Ovary (tissue), 9 donors: ENCODE measurements around the gene GSX2. TPM values are rescaled to one million over a fixed set of nuclear protein-coding genes. Genes with fewer than 3 reads are reported as not detected.
"Not testable (repeated sequence)": the region's sequence is repeated elsewhere in the genome, so short reads cannot be mapped to it uniquely, and the experiment has no call there.

Source experiments
- DNase-seq, 5 donors: peaks; one replicate each; pipeline ENCODE4 v3.0.0-alpha.2; 2019 to 2020
- H3K27ac ChIP-seq, 2 donors: fragments of 200-600 bp; one replicate each; pipeline versions ENCODE4 v1.5.1 to v1.8.0; 2019 to 2022
- H3K27me3 ChIP-seq: fragments of 200-600 bp; one replicate; pipeline ENCODE4 v1.8.0; 2022
- H3K36me3 ChIP-seq: fragments of 200-600 bp; sonication (generic); one replicate; pipeline ENCODE4 v1.5.1; 2019
- H3K4me1 ChIP-seq: one replicate; pipeline ENCODE4 v1.8.1; 2013; ENCODE audit warnings: mild to moderate bottlenecking, moderate library complexity; ENCODE audit not compliant: insufficient read depth
- H3K4me3 ChIP-seq: fragments of 200-600 bp; sonication (generic); one replicate; pipeline ENCODE4 v1.5.1; 2017
- H3K9me3 ChIP-seq, 2 donors: fragments of 200-600 bp in 1 of 2; sonication (generic) in 1 of 2; one replicate each; pipeline versions ENCODE4 v1.5.1 to v1.8.1; 2013 to 2019; ENCODE audit warnings: mild to moderate bottlenecking in 1 of 2, moderate library complexity in 1 of 2
- EP300 ChIP-seq: sonication (generic); formaldehyde crosslinking; IDR thresholded peaks from one replicate; pipeline ENCODE4 v1.6.1; 2017; ENCODE audit warnings: antibody characterized with exemption
- POLR2A ChIP-seq: fragments of 450-650 bp; IDR thresholded peaks from one replicate; pipeline ENCODE4 v1.6.1; 2017; ENCODE audit warnings: antibody characterized with exemption, mild to moderate bottlenecking, moderate library complexity
- WGBS, 3 donors: extraction: QIAGEN DNeasy Blood & Tissue Kit in 1 of 3; methylation state at CpG; one replicate each; pipeline versions ENCODE4 v1.1.5 to v1.1.7; 2013 to 2017; 5-methylcytosine and 5-hydroxymethylcytosine counted together
- intact Hi-C, 4 donors: fragments of 100-400 bp; cut with DNase I; formaldehyde crosslinking; loops; one replicate each; pipeline versions ENCODE4 v1.11.0 to v1.15.1; 2022 to 2023
- polyA plus RNA-seq, 2 donors: library from polyadenylated mRNA; stranded (reverse); fragments of 200-250 nt in 1 of 2; fragments of 350-450 nt in 1 of 2; fragmentation: Illumina TruSeq in 1 of 2; extraction: RNeasy Lipid Tissue Mini Kit (QIAGEN cat#74804) in 1 of 2; gene quantifications; one replicate each; pipeline ENCODE4 v1.2.3, GENCODE V29; 2013 to 2014
- total RNA-seq, 7 donors: library from RNA; depleted of rRNA in 2 of 7; stranded (reverse); fragments of >200 nt in 2 of 7; fragmentation: NEBNext Ultra II Directional in 3 of 7; extraction: Animal tissue kit (Norgen Biotek cat#: 25700) in 3 of 7; gene quantifications; one replicate each; pipeline versions ENCODE4 v1.1.0 to v1.2.4, GENCODE V29; 2016 to 2023
- TF ChIP-seq, protein P1 (sequence below), 3 donors: fragments of 450-650 bp in 2 of 3; fragments of 200-600 bp in 1 of 3; IDR thresholded peaks; one replicate each; pipeline versions ENCODE4 v1.5.1 to v1.8.0; 2016 to 2022; ENCODE audit warnings: antibody characterized with exemption in 3 of 3, mild to moderate bottlenecking in 1 of 3
- donor health status: DM: no; HTN: no; CAD: no; lungs with moderate emphysema.
- donor health status: DM: no; HTN: no; CAD: no.
- donor health status: Bipolar disorder and iron deficiency.
- donor health status: DM: yes; HTN: yes; CAD: no.
- donor health status: DM: no; HTN: no; CAD: no.
- donor health status: DM: yes; HTN: yes; CAD: no.

GSX2 gene
- total and polyA plus RNA-seq, 9 donors = not detected

DNA sequence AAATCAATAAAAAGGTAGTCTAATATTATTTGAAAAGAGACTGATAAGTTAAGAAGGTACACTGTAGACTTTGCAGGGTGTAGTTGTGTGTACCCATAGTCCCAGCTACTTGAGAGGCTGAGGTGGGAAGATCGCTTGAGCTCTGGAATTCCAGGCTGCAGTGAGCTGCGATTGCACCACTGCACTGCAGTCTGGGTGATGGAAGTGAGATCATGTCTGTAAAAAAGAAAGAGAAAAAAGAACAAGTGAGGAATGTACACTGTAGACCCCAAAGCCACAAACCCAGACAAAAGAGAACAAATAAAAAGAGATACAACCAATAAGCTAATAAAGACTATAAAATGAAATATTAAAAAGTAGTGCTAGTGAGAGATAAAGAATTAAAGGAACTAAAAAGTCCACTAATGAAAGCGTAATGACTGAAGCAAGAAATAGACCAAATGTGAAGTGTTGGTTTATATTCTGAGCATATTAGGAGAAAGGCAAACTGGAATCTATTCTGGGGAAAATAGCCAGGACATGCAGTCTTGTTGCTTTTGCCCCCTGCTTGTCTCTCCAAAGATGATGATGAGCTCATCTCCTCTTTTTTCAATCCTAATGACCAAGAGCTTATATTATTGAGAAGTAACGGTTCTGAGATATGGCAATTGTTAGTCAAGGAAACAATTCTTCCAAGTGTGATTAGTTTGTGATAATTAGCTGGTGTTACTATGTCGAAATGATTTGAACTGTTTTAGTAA is 19.1 kb downstream of the GSX2 start:
- H3K9me3 ChIP-seq = no peaks in the 10 kb centered on the region
- TF ChIP-seq POLR2A (no peak), EP300 (no peak)
- TF ChIP-seq, protein P1, sequence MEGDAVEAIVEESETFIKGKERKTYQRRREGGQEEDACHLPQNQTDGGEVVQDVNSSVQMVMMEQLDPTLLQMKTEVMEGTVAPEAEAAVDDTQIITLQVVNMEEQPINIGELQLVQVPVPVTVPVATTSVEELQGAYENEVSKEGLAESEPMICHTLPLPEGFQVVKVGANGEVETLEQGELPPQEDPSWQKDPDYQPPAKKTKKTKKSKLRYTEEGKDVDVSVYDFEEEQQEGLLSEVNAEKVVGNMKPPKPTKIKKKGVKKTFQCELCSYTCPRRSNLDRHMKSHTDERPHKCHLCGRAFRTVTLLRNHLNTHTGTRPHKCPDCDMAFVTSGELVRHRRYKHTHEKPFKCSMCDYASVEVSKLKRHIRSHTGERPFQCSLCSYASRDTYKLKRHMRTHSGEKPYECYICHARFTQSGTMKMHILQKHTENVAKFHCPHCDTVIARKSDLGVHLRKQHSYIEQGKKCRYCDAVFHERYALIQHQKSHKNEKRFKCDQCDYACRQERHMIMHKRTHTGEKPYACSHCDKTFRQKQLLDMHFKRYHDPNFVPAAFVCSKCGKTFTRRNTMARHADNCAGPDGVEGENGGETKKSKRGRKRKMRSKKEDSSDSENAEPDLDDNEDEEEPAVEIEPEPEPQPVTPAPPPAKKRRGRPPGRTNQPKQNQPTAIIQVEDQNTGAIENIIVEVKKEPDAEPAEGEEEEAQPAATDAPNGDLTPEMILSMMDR (IDR thresholded peaks at IDR 0.05) = no peak
- H3K27me3 ChIP-seq = no peaks in the 10 kb centered on the region
- H3K4me3 ChIP-seq = no peak overlapping the region
- no peaks in the 10 kb centered on the region for H3K4me1 ChIP-seq
- DNase-seq = no peak
- H3K27ac ChIP-seq = no peak overlapping the region
- intact Hi-C loops = no loop called here
- H3K36me3 ChIP-seq = no peaks in the 10 kb centered on the region
- 48 to 63% (median 54%) methylated on average over 5 of the region's 5 CpGs for WGBS, 3 donors

DNA sequence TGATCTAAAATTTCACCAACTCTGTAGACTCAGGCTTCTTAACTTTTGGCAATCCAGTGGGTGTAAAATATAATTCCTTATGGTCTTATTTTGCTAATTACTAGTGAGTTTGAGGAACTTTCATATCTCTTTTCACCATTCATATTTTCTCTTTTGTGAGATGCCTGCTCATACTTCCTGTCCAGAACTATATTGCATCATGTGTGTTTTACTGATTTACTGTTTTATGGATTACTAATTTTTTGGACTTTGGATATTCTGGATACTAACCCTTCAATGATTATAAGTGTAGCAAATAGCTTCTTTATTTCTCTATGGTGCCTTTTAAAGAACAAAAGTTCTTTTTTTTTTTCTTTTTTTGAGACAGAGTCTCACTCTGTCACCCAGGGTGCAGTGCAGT is 20.6 kb downstream of the GSX2 start:
- H3K4me1 ChIP-seq = no peaks in the 10 kb centered on the region
- no peak overlapping the region for H3K4me3 ChIP-seq
- no peak for TF ChIP-seq POLR2A
- TF ChIP-seq, protein P1 (IDR thresholded peaks at IDR 0.05) = no peak
- no peak for TF ChIP-seq EP300
- no peaks in the 10 kb centered on the region for H3K27me3 ChIP-seq
- no peaks in the 10 kb centered on the region for H3K36me3 ChIP-seq
- H3K27ac ChIP-seq = no peak overlapping the region
- intact Hi-C loops = no loop called here
- H3K9me3 ChIP-seq = no peaks in the 10 kb centered on the region
- no peak for DNase-seq

DNA sequence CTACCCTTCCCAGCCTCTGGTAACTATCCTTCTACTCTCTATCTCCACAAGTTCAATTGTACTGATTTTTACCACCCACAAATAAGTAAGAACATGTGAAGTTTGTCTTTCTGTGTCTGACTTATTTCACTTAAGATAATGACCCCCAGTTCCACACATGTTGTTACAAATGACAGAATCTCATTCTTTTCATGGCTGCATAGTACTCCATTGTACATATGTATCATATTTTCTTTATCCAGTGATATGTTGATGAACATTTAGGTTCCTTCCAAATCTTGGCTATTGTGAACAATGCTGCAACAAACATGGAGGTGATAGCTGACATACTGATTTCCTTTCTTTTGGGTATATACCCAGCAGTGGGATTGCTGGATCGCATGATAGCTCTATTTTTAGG is 27.7 kb downstream of the GSX2 start:
- no peak for DNase-seq
- Histone ChIP-seq H3K27me3 (no peaks in the 10 kb centered on the region), H3K4me3 (no peak overlapping the region), H3K27ac (no peak overlapping the region), H3K4me1 (no peaks in the 10 kb centered on the region), H3K9me3 (no peaks in the 10 kb centered on the region), H3K36me3 (no peaks in the 10 kb centered on the region)
- intact Hi-C loops = no loop called here
- 95 to 100% (median 97%) methylated on average over 1 of the region's 1 CpG for WGBS, 3 donors
- TF ChIP-seq EP300 = no peak
- TF ChIP-seq POLR2A = no peak

DNA sequence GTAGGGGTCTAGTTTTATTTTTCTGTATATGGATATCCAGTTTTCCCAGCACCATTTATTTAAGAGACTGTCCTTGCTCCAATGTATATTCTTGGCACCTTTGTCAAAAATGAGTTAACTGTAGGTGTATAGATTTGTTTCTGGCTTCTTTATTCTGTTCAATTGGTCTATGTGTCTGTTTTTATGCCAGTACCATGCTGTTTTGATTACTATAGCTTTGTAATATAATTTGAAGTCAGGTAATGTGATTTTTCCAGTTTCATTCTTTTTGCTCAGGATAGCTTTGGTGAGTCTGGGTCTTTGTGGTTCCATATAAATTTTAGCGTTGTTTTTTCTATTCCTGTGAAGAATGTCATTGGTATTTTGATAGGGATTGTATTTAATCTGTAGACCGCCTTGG is 28.7 kb downstream of the GSX2 start:
- H3K9me3 ChIP-seq, H3K4me3 ChIP-seq, H3K27me3 ChIP-seq, DNase-seq, H3K27ac ChIP-seq, H3K4me1 ChIP-seq, H3K36me3 ChIP-seq, intact Hi-C loops: not testable (repeated sequence)
- 97 to 99% (median 98%) methylated on average over 2 of the region's 2 CpGs for WGBS, 3 donors

DNA sequence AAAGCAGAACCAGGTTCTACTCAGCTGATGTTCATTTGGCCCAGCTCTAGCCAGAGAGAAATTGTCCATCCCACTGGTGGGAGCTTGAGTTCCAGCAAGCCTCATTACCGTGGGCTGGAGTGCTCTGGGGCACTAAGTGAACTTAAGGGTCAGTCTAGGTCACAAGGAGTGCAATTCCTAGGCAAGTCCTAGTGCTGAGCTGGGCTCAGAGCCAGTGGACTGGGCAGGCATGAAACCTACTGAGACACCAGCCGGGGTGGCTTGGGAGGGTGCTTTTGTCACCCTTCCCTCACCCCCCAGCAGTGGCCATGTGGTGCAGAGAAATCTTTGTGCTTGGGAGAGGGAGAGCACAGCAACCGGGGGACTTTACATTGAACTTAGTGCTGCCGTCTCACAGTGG is 39.4 kb downstream of the GSX2 start:
- no peak for TF ChIP-seq EP300
- TF ChIP-seq, protein P1 (IDR thresholded peaks at IDR 0.05) = no peak
- TF ChIP-seq POLR2A = no peak
- Histone ChIP-seq H3K4me3 (no peak overlapping the region), H3K36me3 (no peaks in the 10 kb centered on the region), H3K9me3 (no peaks in the 10 kb centered on the region), H3K4me1 (no peaks in the 10 kb centered on the region), H3K27ac (no peak overlapping the region), H3K27me3 (no peaks in the 10 kb centered on the region)
- 61 to 78% (median 61%) methylated on average over 4 of the region's 4 CpGs for WGBS, 3 donors
- intact Hi-C loops = no loop called here
- no peak for DNase-seq
